GM19455 (cell line): ENCODE measurements around the gene B4GALT5.

Experiments used
- ATAC-seq: cut with Tn5 transposase; IDR thresholded peaks from one replicate; pipeline ENCODE4 v1.9.1; 2021; ENCODE audit not compliant: unreplicated experiment

B4GALT5 gene

DNA sequence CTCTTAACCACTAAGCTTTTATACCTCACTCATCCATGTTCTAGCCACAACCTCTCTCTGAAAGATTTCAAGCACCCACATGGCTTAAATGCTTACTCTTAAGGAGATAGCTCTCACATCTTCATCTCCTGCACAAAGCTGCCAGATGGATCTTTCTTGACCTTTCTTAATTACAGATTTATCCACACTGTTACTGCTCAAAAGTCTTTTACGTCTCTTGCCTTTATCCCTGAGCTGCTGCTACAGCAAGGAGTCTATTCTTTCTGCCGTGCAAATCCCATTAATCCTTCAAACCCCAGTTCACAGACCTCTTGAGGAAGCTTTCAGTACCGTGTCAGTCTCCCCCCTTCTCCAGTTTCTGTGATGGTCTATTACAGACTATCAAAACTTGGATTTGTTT, 54.6 kb downstream of the B4GALT5 start:
- ATAC-seq: no peak

- ATAC-seq: no peak
Measured at GRCh38 chr20:49658508-49658907, 55.2 kb downstream of the B4GALT5 start.

DNA sequence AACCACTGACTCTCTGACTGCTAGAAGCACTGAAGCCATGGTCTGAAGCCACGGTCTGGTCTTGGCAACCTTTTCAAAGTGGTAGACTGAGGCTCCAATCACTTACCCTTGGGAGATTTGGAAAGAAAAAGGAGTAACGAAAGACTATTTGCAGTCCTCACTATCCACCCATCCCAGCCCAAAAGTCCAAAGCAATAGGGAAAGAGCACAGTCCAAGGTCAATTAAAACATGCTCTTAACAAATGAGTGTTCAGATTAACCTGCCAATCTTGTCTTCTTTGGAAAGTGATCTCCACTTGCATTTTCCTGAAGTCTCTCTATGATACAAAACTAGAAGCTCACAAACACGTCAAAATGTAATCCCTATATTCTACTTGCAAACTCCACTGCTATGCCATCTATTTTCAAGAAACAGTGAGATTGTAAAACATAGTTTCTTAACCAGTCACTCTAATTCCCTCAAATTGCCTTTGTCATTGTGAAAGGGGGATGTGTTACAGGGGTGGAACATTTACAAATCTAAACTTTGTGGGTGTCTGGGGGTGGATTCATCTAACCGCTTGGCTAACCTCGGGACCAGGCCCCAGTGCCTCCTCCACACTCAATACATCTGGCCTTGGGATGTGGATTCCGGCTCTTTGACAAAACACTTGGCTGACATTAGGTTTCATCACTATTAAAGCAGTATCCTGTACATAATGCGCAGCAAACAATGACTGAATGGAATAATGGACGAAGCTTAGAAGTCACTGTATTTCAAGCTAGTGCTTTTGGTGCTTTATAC, 56.4 kb downstream of the B4GALT5 start:
- no peak for ATAC-seq

- ATAC-seq: no peak
Measured at GRCh38 chr20:49656304-49656703, 57.4 kb downstream of the B4GALT5 start.

DNA sequence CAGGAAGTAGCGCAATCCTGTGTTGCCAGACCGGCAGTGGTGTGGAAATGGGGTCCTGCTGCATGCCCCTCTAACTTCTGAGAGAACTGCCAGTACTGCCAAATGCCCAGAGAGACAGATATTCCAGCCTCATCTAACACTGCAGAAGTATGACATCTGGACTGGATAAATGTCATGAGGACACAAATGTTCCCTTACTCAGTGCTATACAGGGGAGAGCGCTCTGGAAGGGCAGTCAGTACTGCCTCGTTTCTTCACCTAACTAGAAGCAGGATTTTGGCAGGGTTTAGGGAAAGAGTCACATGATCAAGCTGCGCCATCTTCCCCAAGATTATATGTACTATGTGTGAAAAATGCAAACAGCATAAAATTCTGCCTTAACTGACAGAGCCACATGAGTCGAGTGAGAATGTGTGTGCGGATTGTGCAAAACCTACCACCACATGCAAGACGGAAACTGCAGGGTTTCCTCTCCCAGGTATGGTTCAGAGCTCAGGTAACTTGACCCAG, 59.7 kb downstream of the B4GALT5 start:
- ATAC-seq: no peak

DNA sequence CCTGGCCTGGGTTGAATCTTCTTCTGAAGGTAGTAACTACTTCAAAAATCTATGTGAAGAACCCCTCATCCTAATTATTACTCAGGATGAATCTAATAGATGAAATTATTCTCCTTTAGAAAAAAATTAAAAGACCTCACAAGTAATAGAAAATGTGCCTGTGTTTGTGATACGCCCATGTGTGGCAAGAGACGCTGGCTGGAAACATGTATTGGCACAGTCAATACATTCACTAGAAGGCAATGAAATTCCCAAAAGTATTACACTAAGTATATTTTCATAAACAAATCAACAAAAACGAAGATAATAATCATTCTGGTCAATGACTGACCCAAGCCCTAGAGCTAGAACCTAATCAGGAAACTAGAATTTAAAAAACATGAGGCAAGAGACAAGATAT, 64.0 kb downstream of the B4GALT5 start:
- ATAC-seq: no peak

- ATAC-seq: no peak
Measured at GRCh38 chr20:49647550-49647949, 66.1 kb downstream of the B4GALT5 start.

- ATAC-seq: no peak
Measured at GRCh38 chr20:49646528-49646927, 67.2 kb downstream of the B4GALT5 start.

DNA sequence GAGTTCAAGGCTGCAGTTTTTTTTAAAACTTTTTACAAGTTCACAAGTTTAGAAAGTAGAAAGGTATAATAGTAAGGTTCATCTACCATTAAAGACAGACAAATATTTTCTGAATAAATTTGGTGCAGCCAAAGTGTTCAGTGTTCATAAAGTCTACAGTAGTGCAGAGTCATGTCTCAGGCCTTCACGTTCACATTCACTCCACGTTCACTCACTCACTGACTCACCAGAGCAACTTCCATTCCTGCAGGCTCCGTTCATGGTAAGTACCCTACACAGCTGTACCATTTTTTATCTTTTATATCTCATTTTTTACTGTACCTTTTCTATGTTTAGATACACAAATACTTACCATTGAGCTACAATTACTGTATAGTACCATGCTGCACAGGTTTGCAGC, 67.6 kb downstream of the B4GALT5 start:
- no peak for ATAC-seq

DNA sequence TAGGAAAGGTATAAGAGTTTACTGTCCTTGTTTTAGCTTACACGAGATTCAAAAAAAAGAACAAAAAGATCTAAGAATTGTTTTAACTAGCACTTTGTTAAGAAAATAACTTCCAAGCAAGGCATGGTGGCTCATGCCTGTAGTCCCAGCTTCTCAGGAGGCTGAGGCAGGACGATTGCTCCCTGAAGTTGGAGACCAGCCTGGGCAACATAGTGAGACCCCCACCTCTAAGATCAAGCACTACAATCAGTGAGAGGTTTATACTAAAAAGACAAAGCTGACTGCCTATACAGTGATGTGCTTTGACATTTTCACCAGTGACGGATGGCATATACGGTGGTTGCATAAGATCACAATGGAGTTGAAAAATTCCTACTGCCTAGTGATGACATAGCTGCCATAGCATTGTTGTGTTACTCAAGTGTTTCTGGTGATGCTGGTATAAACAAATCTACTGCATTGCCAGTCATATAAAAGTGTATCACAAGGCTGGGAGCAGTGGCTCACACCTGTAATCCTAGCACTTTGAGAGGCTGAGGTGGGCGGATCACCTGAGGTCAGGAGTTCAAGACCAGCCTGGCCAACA, 68.6 kb downstream of the B4GALT5 start:
- no peak for ATAC-seq

- ATAC-seq: no peak
Measured at GRCh38 chr20:49642816-49643215, 70.9 kb downstream of the B4GALT5 start.

GRCh38 chr20:49641683-49642656, 71.7 kb downstream of the B4GALT5 start:
- no peak for ATAC-seq

GRCh38 chr20:49637046-49637637, 76.5 kb downstream of the B4GALT5 start:
- no peak for ATAC-seq

GRCh38 chr20:49636447-49636846, 77.2 kb downstream of the B4GALT5 start:
- ATAC-seq: no peak

- no peak for ATAC-seq
Measured at GRCh38 chr20:49635866-49636265, 77.8 kb downstream of the B4GALT5 start.

- ATAC-seq: no peak
Measured at GRCh38 chr20:49635166-49635565, 78.5 kb downstream of the B4GALT5 start.

DNA sequence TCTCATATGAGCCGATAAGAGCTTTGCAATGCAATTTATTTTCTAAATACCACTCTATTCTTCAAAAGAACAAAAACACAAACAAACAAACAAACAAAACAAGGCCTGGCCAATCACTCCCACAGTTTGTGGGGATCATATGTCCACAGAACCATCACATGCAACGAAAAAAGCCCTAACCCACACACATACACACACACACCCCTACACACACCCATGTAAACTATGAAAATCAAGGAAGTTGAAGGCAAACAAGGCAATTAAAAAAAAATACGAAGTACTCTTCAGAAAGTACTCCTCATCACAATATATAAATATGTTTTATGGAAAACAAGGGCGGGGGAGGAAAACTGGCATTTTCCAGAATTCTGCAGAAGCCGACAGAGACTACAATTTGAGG, 79.6 kb downstream of the B4GALT5 start:
- no peak for ATAC-seq

DNA sequence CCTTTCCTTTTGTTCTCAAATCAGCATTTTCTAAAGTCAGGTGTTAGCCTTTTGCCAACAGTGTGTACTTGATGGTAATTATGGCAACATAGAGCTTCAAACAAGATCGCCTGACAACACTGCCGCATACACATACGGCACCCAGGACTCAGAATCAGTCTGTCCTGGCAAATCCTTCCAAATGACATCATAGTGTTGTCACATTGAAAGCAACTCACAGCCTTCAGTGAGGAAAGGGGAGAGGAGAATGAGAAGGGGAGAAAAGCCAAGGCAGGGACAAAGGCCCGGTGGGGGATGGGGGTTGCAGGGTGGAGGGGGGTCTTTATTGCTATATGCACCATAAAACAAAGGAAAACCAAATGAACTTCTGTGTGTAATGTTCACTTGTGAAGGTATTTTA, 80.0 kb downstream of the B4GALT5 start:
- no peak for ATAC-seq

GRCh38 chr20:49633023-49633422, 80.7 kb downstream of the B4GALT5 start:
- no peak for ATAC-seq

DNA sequence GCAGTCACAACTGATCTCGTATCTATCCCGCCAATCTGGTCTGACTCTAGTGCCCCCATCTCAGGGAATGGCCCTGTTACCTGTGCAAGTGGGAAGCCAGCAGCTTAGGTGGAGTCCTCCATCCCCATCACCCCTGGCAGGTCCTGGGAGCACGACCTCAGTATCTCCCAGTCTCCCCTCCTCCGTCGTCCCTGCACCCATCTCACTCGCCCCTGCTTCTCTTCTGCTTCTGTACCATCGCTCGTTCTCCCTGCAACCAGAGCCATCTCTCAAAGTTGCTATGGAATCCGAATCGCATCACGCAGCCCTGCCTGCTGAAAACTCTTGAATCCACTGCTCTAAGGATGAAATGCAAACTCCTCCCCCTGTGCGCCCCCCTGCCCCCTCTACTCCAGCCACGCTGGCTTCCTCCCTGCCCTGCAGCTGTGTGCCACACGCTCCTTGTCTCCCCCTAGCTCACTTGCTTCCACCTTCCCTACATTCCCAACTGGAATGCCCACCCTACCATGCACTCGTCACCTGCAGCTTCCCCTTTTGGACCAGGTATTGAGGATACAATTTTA, 81.7 kb downstream of the B4GALT5 start:
- no peak for ATAC-seq
